ENCODE results near the gene SIVA1. TPM values are rescaled to one million over a fixed set of nuclear protein-coding genes. Genes with fewer than 3 reads are reported as not detected.

Gene SIVA1
- total and polyA plus RNA-seq, 9 of the 15 experiments (the other 6 are each of a cell fraction or from before 2014, with no cell fraction given) = 4.2 to 186 (median 54.2) TPM

GRCh38 chr14:104794631-104794992, 41.7 kb downstream of the SIVA1 start:
- no peaks in the 10 kb centered on the region for H3K27me3 ChIP-seq (ENCODE audit: control insufficient read depth in 2 of 2, insufficient read depth in 2 of 2, low read length in 2 of 2)
- POLR2A ChIA-PET = interaction anchor here (0.6 to 0.9 kb wide), 3 partner anchors 9 to 292 kb away, joined by 3 to 4 read pairs (median 4); no protein-coding TSS in a partner anchor
- BruUV-seq (replicated peaks) = no TSS peak
- CTCF ChIA-PET (ENCODE audit: low intra/inter-chr PET ratio) = interaction anchor here (0.6 to 0.8 kb wide), 2 partner anchors 21 to 73 kb away, joined by 3 read pairs; no protein-coding TSS in a partner anchor
- peaks cover 12% of the 10 kb centered on the region; the same call in 1 of the 2 replicates for H4K20me1 ChIP-seq (replicated peaks; ENCODE audit: control insufficient read depth, insufficient read depth, low read length)
- H3K36me3 ChIP-seq (ENCODE audit: control insufficient read depth, insufficient read depth, low read length) = peaks cover 33% of the 10 kb centered on the region; the same call in 1 of the 3 replicates
- WGBS (ENCODE audit: insufficient coverage, low coverage, missing lambda C conversion rate) = under 1% methylated on average over 16 of the region's 16 CpGs
- H3K4me3 ChIP-seq = peak overlapping the region; percentile 70
- peaks cover 46 to 92% of the 10 kb centered on the region in 2 experiments for H3K4me1 ChIP-seq (replicated peaks in 1 of 2; ENCODE audit: control insufficient read depth in 2 of 2, insufficient read depth in 2 of 2, low read length in 2 of 2)
- in situ Hi-C loops (cut with MboI) (no loop called here), intact Hi-C loops (cut with micrococcal nuclease) (no loop called here)
- no peaks in the 10 kb centered on the region for H3K9me3 ChIP-seq (replicated peaks; ENCODE audit: control insufficient read depth, insufficient read depth, low read depth, low read length)
- FAIRE-seq (no peak), ATAC-seq (peak; percentile 36), DNase-seq (ENCODE audit: extremely low read depth in 1 of 4, low spot score in 3 of 4) (peak in 1 of 4 experiments; percentile 43)
- H3K4me2 ChIP-seq (ENCODE audit: insufficient read depth, low read length) = peak overlapping the region; percentile 79
- H2AFZ ChIP-seq (ENCODE audit: low read depth, low read length) = no peak overlapping the region
- H3K27ac ChIP-seq (ENCODE audit: extremely low read depth, low read depth, low read length) = peak overlapping the region; percentile 74
- no peaks in the 10 kb centered on the region for H3K9me1 ChIP-seq (ENCODE audit: control insufficient read depth, insufficient read depth, low read length)
- H3K79me2 ChIP-seq (ENCODE audit: control insufficient read depth, insufficient read depth, low read length) = peaks cover 52% of the 10 kb centered on the region
- H3K9ac ChIP-seq (ENCODE audit: insufficient read depth in 1 of 2, low read depth in 2 of 2, low read length in 2 of 2) = peak overlapping the region; percentile 82 to 93
- TF ChIP-seq GABPB1 (CRISPR knock-in tag; IDR thresholded peaks at IDR 0.05) (0 out of 2 replicates have a peak, but pooled peaks have one; percentile 40), GATAD2A (IDR thresholded peaks at IDR 0.05) (no peak), FOSL1 (tag; conservative IDR thresholded peaks at IDR 0.05) (no peak), SAP30 (IDR thresholded peaks at IDR 0.05; ENCODE audit: borderline replicate concordance, insufficient read depth, low read depth, low read length, poor library complexity, severe bottlenecking) (peak; percentile 14), MLLT1 (IDR thresholded peaks at IDR 0.05) (no peak), ADNP (tag; IDR thresholded peaks at IDR 0.05) (no peak), MCM5 (IDR thresholded peaks at IDR 0.05; ENCODE audit: low read depth) (no peak), NR2C1 (IDR thresholded peaks at IDR 0.05) (0 out of 2 replicates have a peak, but pooled peaks have one; percentile 12), NR2C1 (tag; IDR thresholded peaks at IDR 0.05) (no peak), CHD7 (IDR thresholded peaks at IDR 0.05; ENCODE audit: low read depth, low read length) (no peak), RHOXF2B (CRISPR knock-in tag; conservative IDR thresholded peaks at IDR 0.05) (no peak)

Measured in K562 (cell line).